SH-SY5Y (cell line): ENCODE results near the gene FUZ.

ENCODE experiments used
- GATA2 ChIP-seq: IDR thresholded peaks from 2 replicates; pipeline ENCODE4 v1.6.1; 2011; ENCODE audit warnings: mild to moderate bottlenecking, low read depth, low read length
- GATA3 ChIP-seq: IDR thresholded peaks from 2 replicates; pipeline ENCODE4 v1.6.1; 2011; ENCODE audit warnings: low read depth, mild to moderate bottlenecking, low read length, moderate library complexity

GRCh38 chr19:49774969-49775368, 38.1 kb downstream of the FUZ start:
- TF ChIP-seq GATA2 (no peak), GATA3 (no peak)
